D721Med (cell line): Measurements from ENCODE around the gene COL13A1.

Experiments used
- DNase-seq: peaks from one replicate; pipeline ENCODE4 v3.0.0; 2011; ENCODE audit warnings: low spot score; ENCODE audit not compliant: insufficient read length
- FAIRE-seq: peaks from 2 replicates; lab custom pipeline; 2011; peaks lifted over from hg19 to GRCh38; lab: Jason Lieb, UNC
- TF ChIP-seq, protein P1 (sequence below): IDR thresholded peaks from 2 replicates; pipeline ENCODE4 v1.5.1; 2012; ENCODE audit warnings: mild to moderate bottlenecking, control low read depth; ENCODE audit not compliant: insufficient read depth; ENCODE audit errors: missing control alignments

COL13A1 gene

DNA sequence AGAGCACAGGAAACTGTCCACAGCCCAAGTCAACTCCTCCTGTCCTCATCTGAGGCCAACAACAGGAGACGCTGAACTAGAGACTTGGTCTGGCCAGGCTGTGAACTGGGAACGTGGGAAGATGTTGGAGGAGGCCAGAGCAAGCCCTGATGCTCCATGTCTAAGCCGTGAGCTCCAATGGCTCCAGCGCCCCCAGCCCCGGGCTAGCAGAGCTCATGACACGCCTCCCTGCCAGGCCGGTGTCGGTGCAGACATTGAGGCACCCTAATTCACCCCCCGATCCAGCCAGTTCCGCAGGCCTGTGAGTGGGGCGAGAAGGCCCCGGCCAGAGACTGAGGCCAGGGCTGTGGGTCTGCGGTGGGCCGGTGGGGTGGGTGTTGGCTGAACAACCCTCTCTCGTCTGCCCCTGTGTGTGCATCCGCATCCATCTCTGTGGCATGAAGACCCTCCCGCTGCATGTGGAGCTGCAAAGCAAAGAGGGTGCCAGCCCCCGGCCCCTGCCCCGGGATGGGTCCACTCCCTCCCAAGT is 141.7 kb downstream of the COL13A1 start:
- no peak for FAIRE-seq
- no peak for DNase-seq
- TF ChIP-seq, protein P1, sequence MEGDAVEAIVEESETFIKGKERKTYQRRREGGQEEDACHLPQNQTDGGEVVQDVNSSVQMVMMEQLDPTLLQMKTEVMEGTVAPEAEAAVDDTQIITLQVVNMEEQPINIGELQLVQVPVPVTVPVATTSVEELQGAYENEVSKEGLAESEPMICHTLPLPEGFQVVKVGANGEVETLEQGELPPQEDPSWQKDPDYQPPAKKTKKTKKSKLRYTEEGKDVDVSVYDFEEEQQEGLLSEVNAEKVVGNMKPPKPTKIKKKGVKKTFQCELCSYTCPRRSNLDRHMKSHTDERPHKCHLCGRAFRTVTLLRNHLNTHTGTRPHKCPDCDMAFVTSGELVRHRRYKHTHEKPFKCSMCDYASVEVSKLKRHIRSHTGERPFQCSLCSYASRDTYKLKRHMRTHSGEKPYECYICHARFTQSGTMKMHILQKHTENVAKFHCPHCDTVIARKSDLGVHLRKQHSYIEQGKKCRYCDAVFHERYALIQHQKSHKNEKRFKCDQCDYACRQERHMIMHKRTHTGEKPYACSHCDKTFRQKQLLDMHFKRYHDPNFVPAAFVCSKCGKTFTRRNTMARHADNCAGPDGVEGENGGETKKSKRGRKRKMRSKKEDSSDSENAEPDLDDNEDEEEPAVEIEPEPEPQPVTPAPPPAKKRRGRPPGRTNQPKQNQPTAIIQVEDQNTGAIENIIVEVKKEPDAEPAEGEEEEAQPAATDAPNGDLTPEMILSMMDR = no peak

DNA sequence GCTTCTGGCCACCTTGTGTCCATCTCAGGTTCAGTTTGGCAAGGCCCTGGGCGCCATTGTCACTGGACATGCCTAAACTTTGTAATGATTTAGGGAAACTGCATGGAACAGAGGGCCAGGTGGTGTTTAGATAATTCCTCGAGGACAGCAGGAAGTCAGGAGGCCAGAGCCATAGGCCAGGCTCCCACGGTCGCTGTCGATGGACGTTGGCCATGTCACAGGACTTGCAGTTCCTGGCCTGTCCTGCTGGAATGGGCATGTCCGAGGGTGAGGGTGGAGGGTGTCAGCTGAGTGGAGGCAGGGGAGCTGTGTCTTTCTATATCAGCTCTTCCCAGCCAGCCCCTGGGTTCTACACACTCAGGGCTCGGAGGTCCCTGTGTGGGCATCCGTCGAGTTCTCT is 143.1 kb downstream of the COL13A1 start:
- DNase-seq (no peak), FAIRE-seq (no peak)
- TF ChIP-seq, protein P1 = no peak

DNA sequence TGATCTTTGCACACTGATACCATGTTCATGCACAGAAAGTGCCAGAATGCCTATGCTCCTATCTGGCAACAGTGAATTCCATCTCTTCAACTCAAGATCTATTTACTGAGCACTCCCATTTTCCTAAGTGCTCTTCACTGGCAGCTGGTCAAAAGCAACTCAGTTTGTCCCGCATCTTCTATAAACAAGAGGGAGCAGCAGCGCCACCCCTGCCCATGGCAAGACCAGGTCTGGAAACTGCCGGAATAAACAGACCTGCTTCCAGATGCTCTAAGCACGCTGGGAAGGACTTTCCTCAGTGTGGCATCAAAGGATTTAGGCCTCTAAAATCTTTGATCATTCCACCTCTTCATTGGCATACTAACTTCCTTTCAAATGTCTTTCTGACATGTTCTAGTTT is 146.6 kb downstream of the COL13A1 start:
- FAIRE-seq (no peak), DNase-seq (no peak)
- TF ChIP-seq, protein P1 = no peak

DNA sequence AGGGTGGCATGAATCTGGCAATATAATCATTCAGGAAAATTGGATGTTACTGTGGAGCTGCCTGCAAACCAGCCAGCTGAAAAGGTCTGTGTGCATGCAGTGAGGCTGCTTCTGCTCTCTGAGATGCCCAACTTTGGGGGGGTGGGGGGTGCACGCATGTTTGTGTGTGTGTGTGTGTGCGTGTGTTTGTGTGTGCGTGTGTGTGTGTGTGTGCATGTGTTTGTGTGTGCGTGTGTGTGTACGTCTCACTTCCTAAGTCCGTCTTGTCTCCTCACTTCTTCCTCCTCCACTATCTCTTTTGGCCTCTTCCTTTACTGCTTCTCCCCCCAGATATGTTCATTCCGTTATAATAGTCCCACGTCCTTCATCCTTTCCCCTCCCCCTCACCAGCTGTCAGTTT is 148.1 kb downstream of the COL13A1 start:
- FAIRE-seq (no peak), DNase-seq (no peak)
- TF ChIP-seq, protein P1 = no peak

DNA sequence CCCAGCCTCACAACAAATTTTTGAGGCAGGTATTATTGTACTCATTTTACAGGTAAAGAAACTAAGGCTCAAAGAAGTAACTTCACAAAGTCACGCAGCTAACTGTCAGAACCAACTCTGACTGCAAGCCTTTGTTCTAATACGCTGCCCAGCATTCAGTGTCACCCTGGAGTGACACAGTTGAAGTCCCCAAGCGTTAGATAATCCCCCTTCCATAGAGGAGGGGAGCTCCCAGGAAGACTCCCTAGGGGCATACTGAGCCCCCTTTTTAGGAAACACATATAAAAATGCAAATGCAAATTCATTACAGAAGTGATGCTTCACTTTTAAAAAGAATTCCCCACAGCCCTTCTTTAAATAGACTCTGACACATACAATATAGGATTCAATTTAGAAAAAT is 150.0 kb downstream of the COL13A1 start:
- TF ChIP-seq, protein P1 = no peak
- FAIRE-seq = no peak
- no peak for DNase-seq

DNA sequence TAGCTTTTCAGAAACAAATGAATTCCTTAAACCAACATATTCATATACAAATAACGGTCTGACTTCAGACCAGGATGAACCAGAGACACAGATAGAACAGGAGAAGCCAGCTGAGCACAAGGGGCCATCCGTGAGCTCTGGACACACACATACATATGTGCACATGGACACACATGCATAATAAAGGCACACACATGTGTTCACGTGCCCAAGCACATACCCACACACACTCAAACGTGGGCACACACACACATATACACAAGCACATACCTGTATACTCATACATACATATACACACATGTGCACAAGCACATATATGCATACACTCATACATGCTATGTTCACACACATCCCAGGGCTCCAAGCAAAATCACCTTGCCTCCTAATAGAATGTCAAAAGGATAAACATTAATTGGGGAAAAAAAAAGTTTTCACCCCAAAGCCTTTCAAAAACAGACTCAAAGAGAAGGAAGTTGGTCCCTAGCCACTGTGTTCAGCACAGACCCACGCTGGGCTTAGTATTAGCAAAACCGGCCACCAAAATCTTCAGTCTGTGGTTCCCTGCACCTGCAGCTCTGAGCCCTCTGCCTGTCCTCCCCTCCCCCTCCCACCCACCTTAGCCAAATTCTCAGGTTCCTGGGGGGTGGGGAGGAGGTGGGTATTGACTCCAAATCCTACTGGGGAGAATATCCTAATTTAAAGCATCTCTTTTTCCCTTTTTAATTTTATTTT is 150.5 kb downstream of the COL13A1 start:
- FAIRE-seq (no peak), DNase-seq (no peak)
- TF ChIP-seq, protein P1 = no peak

GRCh38 chr10:69952821-69953221 is 151.1 kb downstream of the COL13A1 start:
- TF ChIP-seq, protein P1 = no peak
- FAIRE-seq (no peak), DNase-seq (no peak)
